ENCODE data around the gene FIBCD1. TPM values are rescaled to one million over a fixed set of nuclear protein-coding genes. Genes with fewer than 3 reads are reported as not detected.

The FIBCD1 gene
- total RNA-seq, 1 experiment from 2014 or later, result 7.1 TPM

DNA sequence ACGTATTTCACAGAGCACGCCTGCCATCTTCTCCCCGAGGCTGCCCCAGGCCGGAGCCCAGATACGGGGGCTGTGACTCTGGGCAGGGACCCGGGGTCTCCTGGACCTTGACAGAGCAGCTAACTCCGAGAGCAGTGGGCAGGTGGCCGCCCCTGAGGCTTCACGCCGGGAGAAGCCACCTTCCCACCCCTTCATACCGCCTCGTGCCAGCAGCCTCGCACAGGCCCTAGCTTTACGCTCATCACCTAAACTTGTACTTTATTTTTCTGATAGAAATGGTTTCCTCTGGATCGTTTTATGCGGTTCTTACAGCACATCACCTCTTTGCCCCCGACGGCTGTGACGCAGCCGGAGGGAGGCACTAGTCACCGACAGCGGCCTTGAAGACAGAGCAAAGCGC is 52.1 kb downstream of the FIBCD1 start:
- no peaks in the 10 kb centered on the region for H3K4me1 ChIP-seq (ENCODE audit: insufficient read depth, low read length)

More for the DNA sequence above, 52.1 kb downstream of the FIBCD1 start:
- H3K9ac ChIP-seq (ENCODE audit: extremely low read depth, insufficient read length, low read length), result no peak overlapping the region
- Mint-ChIP-seq H3K4me3 (no peak overlapping the region), H3K27me3 (ENCODE audit: low read depth) (no peaks in the 10 kb centered on the region; the same call in 1 of the 2 replicates), H3K4me1 (peaks cover 3 to 5% of the 10 kb centered on the region in 2 experiments; a peak in 3 of 4 replicates), H3K36me3 (ENCODE audit: insufficient read depth in 1 of 3, low read depth in 3 of 3) (peaks cover 22 to 70% (median 55%) of the 10 kb centered on the region in 3 experiments), H3K9me3 (no peaks in the 10 kb centered on the region), H3K27ac (peak overlapping the region; percentile 14 to 59 (median 52); a peak in 5 of 7 replicates)
- H3K27ac ChIP-seq (ENCODE audit: insufficient read length, low read depth, low read length), result no peak overlapping the region
- H4K91ac ChIP-seq (ENCODE audit: insufficient read length, low read depth, low read length), result no peak overlapping the region
- H3K14ac ChIP-seq (ENCODE audit: insufficient read depth, low read length), result no peak overlapping the region
- WGBS (ENCODE audit: extremely low coverage, insufficient read length, low lambda C conversion rate), result no CpG with 5 or more reads among the region's 23 CpGs
- H2AFZ ChIP-seq (ENCODE audit: low read length), result no peak overlapping the region
- H2BK15ac ChIP-seq (ENCODE audit: low read depth, low read length), result no peak overlapping the region
- no peak overlapping the region for H3K23ac ChIP-seq (ENCODE audit: insufficient read length, low read depth, low read length)
- H3K79me2 ChIP-seq (ENCODE audit: insufficient read depth, low read length), result no peaks in the 10 kb centered on the region
- H3T11ph ChIP-seq (ENCODE audit: low read length), result no peak overlapping the region
- no peak overlapping the region for H3K4me2 ChIP-seq (ENCODE audit: insufficient read depth, insufficient read length, low read length)
- H3K4ac ChIP-seq (ENCODE audit: low read depth, low read length), result no peak overlapping the region
- no peak overlapping the region for H4K8ac ChIP-seq (replicated peaks; ENCODE audit: insufficient read length, low read depth, low read length)
- H3K23me2 ChIP-seq (ENCODE audit: insufficient read length, low read depth, low read length, poor library complexity, severe bottlenecking), result no peaks in the 10 kb centered on the region
- H4K20me1 ChIP-seq (ENCODE audit: control insufficient read depth, insufficient read depth, insufficient read length), result no peaks in the 10 kb centered on the region
- H3K79me1 ChIP-seq (ENCODE audit: insufficient read depth, low read depth, low read length, poor library complexity, severe bottlenecking), result no peaks in the 10 kb centered on the region
- no peak overlapping the region for H4K5ac ChIP-seq (ENCODE audit: insufficient read length, low read depth, low read length)
- no peak for DNase-seq
- no peak overlapping the region for H3K56ac ChIP-seq (ENCODE audit: insufficient read length, low read depth, low read length)
- no peaks in the 10 kb centered on the region for H3K9me3 ChIP-seq (ENCODE audit: control insufficient read depth, low read depth, low read length)
- H2AK5ac ChIP-seq (ENCODE audit: insufficient read length, low read length), result no peak overlapping the region
- H2BK12ac ChIP-seq (ENCODE audit: insufficient read length, low read depth, low read length), result no peak overlapping the region
- TF ChIP-seq, protein P1, sequence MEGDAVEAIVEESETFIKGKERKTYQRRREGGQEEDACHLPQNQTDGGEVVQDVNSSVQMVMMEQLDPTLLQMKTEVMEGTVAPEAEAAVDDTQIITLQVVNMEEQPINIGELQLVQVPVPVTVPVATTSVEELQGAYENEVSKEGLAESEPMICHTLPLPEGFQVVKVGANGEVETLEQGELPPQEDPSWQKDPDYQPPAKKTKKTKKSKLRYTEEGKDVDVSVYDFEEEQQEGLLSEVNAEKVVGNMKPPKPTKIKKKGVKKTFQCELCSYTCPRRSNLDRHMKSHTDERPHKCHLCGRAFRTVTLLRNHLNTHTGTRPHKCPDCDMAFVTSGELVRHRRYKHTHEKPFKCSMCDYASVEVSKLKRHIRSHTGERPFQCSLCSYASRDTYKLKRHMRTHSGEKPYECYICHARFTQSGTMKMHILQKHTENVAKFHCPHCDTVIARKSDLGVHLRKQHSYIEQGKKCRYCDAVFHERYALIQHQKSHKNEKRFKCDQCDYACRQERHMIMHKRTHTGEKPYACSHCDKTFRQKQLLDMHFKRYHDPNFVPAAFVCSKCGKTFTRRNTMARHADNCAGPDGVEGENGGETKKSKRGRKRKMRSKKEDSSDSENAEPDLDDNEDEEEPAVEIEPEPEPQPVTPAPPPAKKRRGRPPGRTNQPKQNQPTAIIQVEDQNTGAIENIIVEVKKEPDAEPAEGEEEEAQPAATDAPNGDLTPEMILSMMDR (conservative IDR thresholded peaks at IDR 0.05), result no peak
- H3K18ac ChIP-seq (ENCODE audit: insufficient read length, low read depth, low read length), result no peak overlapping the region
- no peak overlapping the region for H2BK120ac ChIP-seq (ENCODE audit: low read depth, low read length, poor library complexity, severe bottlenecking)
- no peak overlapping the region for H2BK5ac ChIP-seq (ENCODE audit: insufficient read length, low read length)
- no peak overlapping the region for H2BK20ac ChIP-seq (ENCODE audit: low read depth, low read length, poor library complexity, severe bottlenecking)
- H3K27me3 ChIP-seq (ENCODE audit: insufficient read depth, low read length), result no peaks in the 10 kb centered on the region

Measured in H9 (cell line).